SIG-M5 (cell line): ENCODE results near the gene UQCR11.

Experiments used
- DNase-seq: peaks from one replicate; lab custom pipeline; 2025; lab: John Stamatoyannopoulos, UW

UQCR11 gene

DNA sequence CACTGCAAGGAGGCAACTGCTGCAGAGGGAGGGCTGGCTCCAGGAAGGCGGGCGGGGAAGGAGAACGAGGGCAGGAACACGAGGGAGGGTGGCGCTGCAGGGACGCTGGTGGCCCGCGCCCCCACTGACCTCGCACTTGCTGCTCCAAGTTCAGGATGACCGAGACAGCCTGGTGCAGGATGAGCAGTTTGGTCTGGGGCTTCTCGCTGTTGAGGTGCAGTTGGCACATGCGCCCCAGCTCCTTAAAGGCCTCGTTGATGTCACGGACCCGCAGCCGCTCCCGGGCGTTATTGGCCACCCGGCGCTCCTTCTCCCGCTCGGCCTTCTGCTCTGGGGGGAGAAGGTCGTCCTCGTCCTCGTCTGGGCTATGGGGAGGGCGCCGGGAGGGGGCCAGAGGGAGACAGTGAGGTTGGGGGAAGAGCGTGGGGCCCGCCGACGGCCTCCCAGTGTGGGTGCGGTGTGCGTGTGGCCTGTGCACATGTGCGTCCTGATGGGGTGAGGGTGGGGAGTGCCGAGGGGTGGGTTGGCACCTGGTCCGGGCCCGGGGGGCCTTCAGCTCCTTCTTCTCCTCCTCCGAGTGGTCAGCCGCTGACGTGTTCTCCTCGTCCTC, 10.0 kb upstream of the UQCR11 start:
- DNase-seq: no peak

DNA sequence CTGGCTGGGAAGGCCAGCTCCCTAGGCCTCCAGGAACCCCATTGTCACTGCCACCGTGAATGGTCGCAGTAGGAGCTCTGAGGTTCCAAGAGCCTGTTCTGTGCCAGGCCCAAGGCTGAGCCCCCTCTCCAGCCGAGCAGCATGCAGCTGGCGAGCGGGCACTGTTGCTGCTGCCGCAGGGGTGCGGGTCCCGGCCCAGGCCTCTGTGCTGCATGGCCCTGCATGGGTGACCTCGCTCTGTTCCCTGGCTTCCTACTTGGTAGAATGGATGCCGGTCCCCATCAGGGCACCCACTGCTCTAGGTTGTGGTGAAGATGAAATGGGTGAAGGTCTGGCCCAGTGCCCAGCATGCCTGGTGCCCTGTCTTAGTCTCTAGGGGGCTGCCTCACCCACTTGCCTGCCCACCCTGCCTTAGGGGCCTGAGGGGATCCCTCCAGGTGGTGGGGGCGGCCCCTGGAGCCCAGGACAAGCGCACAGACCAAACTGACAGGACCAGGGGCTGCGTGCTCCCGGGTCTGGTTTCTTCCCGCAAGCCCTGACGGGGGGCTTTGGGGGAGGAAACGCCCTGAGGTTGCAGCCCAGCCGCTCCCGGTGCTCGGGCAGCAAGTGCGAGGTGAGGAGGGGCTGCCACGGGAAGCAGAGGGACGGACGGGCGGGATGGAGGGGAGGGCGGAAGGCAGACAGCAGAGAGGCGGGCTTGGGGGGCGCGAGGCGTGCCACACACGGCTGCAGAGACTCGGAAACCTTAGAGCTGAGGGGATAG, 8.7 kb upstream of the UQCR11 start:
- DNase-seq: no peak

DNA sequence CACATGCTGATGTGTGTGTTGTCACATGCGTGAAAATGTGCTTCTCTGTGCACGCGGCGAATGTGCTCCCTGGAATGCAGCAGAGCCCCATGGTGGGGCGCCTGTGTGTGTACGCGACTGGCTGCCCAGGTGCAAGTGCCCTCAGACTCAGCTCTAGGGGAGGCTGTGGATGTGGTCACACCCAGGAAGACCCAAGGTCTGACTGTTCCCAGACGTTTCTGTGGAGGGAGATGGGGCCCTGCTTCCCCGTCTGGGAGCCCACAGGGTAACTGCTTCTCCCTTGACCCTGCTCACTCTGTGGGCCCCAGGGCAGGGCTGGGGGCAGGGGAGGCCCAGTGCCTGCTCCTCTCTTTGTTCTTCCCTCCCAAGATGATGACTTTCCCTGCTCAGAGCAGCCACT, 7.9 kb upstream of the UQCR11 start:
- no peak for DNase-seq

GRCh38 chr19:1612114-1613086, 7.1 kb upstream of the UQCR11 start:
- no peak for DNase-seq

- DNase-seq: no peak
Measured at GRCh38 chr19:1611353-1611752, 6.1 kb upstream of the UQCR11 start.

GRCh38 chr19:1610579-1610978, 5.3 kb upstream of the UQCR11 start:
- no peak for DNase-seq

- DNase-seq: no peak
Measured at GRCh38 chr19:1609680-1610474, 4.6 kb upstream of the UQCR11 start.

GRCh38 chr19:1609103-1609396, 3.8 kb upstream of the UQCR11 start:
- DNase-seq: no peak

- DNase-seq: no peak
Measured at GRCh38 chr19:1608359-1609102, 3.3 kb upstream of the UQCR11 start.

- no peak for DNase-seq
Measured at GRCh38 chr19:1606138-1606651, 933 bp upstream of the UQCR11 start.

DNA sequence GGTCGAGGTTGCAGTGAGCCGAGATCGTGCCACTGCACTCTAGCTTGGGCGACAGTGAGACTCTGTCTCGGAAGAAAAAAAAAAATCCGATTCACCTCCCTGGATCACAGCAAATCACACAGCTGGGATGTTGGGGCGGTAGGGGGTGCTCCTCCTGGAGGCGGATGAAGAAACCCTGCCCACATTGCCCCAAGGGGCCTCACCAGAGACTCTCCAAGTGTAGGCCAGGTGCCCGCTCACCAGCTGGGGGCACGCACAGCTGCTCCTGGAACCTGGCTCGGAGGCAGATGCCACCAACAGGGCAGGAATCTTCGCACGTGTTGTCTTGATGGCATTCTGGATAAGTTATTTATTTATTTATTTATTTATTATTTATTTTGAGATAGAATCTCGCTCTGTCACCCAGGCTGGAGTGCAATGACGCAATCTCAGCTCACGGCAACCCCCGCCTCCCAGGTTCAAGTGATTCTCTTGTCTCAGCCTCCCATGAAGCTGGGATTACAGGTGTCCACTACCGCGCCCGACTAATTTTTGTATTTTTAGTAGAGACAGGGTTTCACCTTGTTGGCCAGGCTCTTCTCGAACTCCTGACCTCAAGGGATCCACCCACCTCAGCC, 3.1 kb downstream of the UQCR11 start:
- no peak for DNase-seq

GRCh38 chr19:1601613-1602064, 3.6 kb downstream of the UQCR11 start:
- no peak for DNase-seq

DNA sequence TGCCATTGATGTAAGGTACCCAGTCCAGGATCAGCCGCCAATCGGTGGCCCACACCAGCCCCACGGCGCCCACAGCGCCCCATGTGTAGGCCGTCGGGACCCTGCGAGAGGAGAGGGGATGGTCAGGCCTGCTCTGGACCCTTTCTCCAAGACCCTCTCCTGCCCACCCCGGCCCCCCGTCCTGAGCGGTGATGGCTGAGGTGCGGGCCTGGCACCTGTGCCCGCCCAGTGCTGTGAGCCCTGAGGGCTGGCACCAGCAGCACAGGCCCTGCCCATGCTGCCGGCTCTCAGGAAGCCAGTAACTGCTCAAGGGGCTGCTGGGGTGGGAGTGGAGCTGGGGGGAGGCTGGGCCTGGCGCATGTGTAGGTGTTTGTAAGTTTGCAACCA, 5.8 kb downstream of the UQCR11 start:
- no peak for DNase-seq

DNA sequence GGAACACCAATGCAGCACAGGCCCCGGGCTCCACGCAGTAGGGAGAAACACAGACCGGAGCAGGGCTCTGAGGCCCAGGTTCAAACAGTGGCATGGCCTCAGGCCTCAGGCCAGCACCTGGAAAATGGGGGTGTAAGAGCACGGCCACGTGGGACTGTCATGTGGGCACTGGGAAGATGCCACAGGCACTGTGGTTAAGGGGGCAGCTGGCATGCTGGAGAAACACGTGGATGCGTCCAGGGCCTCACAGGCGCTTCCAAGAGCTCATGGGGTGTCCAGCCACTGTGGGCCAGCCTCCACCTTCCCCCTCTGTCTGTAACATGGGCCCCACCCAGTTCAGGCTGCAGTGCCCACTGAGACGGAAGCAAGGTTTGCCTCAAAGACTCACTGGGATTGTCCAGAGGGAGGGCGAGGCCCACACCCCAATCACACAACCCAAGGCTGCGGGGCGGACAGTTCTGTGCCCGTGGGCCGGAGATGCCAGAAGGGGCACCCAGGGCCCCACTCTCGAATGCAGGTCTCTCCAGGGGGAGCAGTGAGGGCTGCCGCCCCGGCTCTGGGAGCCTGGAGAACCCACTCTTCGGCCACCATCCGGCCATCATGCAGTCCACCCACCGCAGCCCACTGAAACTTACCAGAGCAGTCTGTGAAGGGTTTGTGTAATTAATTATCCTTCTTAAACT, 6.3 kb downstream of the UQCR11 start:
- no peak for DNase-seq

GRCh38 chr19:1593501-1593772, 11.8 kb downstream of the UQCR11 start:
- DNase-seq: no peak

- peak; percentile 22 for DNase-seq
Measured at GRCh38 chr19:1592755-1593500, 12.3 kb downstream of the UQCR11 start, which contains the start of gene MBD3. MBD3 (minus strand) TSS chr19:1592865; CDS start chr19:1592631, 234 bp downstream.

GRCh38 chr19:1592024-1592754, 13.1 kb downstream of the UQCR11 start:
- no peak for DNase-seq

DNA sequence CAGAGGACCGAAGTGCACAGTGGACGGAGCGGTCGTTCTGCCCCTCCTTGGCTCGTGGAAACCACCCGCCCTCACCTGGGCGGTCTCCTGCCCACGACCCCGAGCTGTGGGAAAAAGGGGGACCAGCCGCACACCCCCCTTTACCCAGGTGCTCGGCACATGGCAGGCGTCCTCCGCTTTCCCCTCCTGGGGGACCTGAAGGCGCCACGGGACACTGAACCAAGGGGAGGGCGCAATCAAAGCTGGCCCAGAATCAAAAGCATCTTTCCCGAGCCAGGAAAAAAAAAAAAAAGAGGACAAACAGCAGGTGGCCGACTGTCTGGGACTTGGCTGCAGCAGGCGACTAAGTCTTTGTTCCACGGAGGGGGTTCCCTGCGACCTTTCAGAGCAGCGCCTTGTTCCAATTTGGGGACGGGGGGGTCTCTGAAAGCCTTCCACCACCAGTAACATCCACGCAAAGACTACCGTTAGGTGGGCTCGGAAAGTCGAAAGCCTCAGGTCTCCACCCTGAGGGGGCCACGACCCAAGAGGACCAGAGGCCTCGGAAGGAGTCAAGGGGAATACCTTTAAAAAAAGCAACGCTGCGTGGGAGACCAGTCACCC, 13.7 kb downstream of the UQCR11 start:
- no peak for DNase-seq
